ENCODE data around the gene UBE2E1.

UBE2E1 gene

DNA sequence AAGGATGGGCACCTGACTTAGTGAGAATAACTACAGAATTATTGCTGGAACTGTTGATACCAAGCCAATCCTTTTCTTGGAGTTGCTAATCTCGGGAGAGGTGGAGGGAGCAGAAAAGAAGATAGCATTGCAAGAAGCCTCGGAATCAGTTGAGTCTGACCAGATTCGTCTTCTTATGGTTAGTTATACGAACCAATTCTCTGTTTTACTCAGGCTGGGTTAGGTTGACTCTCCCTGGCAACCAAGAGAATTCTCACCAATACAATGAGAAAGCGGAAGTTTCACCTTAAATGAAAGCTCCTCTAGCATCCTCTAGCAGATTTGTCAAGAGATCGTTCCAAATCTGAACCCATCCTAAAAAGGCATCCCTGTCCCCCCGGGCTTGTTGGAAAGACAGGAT, 43.5 kb upstream of the UBE2E1 start:
- DNase-seq (ENCODE audit: low read depth): no peak
- TF ChIP-seq, protein P1, sequence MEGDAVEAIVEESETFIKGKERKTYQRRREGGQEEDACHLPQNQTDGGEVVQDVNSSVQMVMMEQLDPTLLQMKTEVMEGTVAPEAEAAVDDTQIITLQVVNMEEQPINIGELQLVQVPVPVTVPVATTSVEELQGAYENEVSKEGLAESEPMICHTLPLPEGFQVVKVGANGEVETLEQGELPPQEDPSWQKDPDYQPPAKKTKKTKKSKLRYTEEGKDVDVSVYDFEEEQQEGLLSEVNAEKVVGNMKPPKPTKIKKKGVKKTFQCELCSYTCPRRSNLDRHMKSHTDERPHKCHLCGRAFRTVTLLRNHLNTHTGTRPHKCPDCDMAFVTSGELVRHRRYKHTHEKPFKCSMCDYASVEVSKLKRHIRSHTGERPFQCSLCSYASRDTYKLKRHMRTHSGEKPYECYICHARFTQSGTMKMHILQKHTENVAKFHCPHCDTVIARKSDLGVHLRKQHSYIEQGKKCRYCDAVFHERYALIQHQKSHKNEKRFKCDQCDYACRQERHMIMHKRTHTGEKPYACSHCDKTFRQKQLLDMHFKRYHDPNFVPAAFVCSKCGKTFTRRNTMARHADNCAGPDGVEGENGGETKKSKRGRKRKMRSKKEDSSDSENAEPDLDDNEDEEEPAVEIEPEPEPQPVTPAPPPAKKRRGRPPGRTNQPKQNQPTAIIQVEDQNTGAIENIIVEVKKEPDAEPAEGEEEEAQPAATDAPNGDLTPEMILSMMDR (IDR thresholded peaks at IDR 0.05; ENCODE audit: control insufficient read depth, insufficient read depth, low read depth, low read length, missing control alignments): no peak
- no peak overlapping the region for H3K4me3 ChIP-seq (ENCODE audit: control insufficient read depth, low read depth, low read length)

DNA sequence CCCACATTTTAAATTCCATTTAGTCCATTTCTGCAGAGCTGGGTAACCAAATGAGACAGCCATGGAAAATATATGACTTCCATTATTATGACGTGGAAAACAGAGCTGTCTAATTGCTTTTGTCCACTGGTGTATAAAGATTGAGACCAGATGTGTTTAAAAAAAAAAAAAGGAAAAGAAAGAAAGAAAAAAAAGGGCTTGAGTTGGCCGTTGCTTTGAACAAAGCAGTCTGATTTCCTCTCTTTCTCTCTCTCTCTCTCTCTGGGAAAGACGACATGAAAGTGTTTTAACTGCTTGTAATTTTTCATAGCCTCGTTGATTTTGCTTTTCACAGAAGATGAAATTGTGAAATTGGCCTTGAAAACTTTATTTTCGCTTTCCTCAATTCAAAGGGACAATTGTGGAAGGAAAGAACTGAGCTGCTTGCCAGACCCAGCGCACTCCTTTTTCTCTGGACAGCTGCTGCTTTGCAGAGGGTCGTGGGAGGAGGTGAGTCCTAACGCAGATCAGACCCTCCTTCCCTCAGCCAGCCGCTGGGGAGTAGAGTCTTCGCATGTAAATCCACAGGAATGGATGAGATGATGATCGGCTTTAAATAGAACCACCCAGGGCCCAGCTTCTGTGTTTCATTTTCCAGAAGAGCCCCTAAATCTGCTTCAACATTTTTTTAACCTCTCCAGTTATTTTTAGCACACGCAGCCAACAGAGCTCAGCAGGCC, 42.8 kb upstream of the UBE2E1 start:
- TF ChIP-seq, protein P1 (IDR thresholded peaks at IDR 0.05; ENCODE audit: control insufficient read depth, insufficient read depth, low read depth, low read length, missing control alignments): no peak
- peak overlapping the region; percentile 32 for H3K4me3 ChIP-seq (ENCODE audit: control insufficient read depth, low read depth, low read length)
- DNase-seq (ENCODE audit: low read depth): no peak

DNA sequence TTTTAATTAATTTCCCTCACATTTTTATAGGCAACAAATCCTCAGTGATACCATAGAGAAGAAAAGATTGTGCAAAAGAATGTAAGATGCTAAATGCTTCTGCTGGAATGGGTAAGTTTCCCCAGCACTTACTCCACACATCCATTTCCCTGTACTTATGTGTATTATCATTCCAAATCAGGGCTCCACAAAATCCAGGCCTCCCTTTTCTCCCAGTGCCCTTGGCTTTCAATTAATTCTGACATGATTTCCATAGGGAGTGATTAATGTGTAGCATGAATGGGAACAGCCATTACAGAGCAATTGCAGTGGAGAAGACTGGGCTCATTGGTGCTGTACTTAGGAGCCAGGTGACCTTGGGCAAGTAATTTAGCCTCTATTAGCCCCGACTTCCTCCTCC, 41.3 kb upstream of the UBE2E1 start:
- TF ChIP-seq, protein P1 (IDR thresholded peaks at IDR 0.05; ENCODE audit: control insufficient read depth, insufficient read depth, low read depth, low read length, missing control alignments): no peak
- H3K4me3 ChIP-seq (ENCODE audit: control insufficient read depth, low read depth, low read length): no peak overlapping the region

DNA sequence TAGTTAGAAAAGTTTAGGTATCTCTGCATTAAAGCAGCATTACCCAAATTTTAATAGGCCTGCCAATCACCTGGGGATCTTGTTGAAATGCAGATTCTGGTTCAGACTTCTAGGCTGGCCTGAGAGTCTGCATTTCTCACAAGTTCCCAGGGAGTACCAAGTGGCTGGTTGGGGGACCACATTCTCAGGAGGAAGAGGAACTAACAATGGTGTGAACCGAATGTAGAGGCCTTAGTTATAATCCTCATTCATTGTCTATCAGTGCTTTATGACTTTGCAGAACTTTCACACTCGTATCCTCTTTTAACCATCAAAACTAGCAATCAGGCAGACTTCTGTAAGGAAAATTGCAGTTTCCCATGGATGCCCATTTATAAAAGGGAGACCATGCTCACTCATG, 38.2 kb upstream of the UBE2E1 start:
- no peak for DNase-seq (ENCODE audit: low read depth)
- TF ChIP-seq, protein P1 (IDR thresholded peaks at IDR 0.05; ENCODE audit: control insufficient read depth, insufficient read depth, low read depth, low read length, missing control alignments): no peak
- no peak overlapping the region for H3K4me3 ChIP-seq (ENCODE audit: control insufficient read depth, low read depth, low read length)

More for the DNA sequence above, 41.3 kb upstream of the UBE2E1 start:
- no peak for DNase-seq (ENCODE audit: low read depth)

DNA sequence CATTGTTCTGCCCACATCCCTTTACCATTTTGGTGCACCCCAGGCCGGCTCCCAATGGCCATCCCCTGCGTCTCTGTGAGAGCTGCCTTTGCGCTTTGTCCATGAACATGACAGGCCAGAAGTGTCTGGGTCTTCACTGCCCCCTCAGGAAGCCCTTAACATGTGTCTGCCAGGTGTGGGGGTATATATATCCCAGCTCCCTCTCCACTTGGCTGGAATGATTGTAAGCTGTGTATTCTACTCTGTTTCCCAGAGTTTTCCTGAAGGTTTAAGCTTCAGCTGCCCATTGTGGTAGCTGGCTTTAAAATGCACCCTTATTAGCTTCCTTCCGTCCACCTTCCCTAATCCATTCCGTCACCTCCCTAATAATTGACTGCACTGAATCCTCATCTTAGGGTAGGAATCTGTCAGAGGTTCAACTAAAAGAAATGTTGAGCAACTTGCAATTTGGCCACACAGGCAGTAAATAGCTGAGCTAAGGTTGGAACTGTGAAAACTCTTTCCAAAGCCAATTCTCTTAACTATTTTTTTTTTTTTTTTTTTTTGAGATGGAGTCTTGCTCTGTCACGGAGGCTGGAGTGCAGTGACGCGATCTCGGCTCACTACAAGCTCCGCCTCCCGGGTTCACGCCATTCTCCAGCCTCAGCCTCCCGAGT, 30.4 kb upstream of the UBE2E1 start:
- TF ChIP-seq, protein P1 (IDR thresholded peaks at IDR 0.05; ENCODE audit: control insufficient read depth, insufficient read depth, low read depth, low read length, missing control alignments): no peak
- no peak for DNase-seq (ENCODE audit: low read depth)
- no peak overlapping the region for H3K4me3 ChIP-seq (ENCODE audit: control insufficient read depth, low read depth, low read length)

DNA sequence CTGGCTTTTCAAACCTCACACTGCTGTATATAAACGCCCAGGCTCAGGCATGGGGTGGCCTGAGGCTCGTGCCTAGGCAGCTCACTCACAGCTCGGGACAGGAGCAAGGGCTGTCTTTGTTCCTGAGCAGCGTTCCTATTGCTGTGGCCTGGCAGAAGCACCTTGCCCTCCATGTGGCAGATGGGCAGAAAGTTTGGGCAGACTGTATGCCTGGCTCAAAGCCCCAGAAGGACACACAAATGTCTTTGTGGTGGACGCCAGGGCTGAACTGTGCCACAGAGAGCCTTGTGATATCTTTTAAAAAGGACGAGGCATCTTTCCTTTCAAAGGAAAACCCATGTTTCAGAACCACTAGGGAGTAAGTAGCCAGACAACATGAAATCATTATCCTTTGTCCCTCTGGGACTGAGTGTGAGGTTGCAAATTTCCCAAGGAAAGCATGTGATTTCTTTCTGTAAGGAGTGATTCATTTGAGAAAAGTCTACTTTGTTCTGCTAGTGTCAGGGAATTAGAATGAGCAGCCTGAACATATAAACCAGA, 29.3 kb upstream of the UBE2E1 start:
- TF ChIP-seq, protein P1 (IDR thresholded peaks at IDR 0.05; ENCODE audit: control insufficient read depth, insufficient read depth, low read depth, low read length, missing control alignments): no peak
- peak; percentile 62 for DNase-seq (ENCODE audit: low read depth)

More for the DNA sequence above, 29.3 kb upstream of the UBE2E1 start:
- H3K4me3 ChIP-seq (ENCODE audit: control insufficient read depth, low read depth, low read length): no peak overlapping the region
